HEK293 (cell line): ENCODE data around the gene CDIPT.

ENCODE experiments used
- CTCF ChIA-PET: fragments of 350-600 bp; formaldehyde crosslinking; extraction: SDS; loops from one replicate; lab custom pipeline; 2021; ENCODE audit warnings: antibody characterized with exemption; lab: Yijun Ruan, JAX
- POLR2A ChIA-PET: fragments of 300-600 bp; formaldehyde crosslinking; extraction: SDS; loops from one replicate; lab custom pipeline; 2020; ENCODE audit warnings: antibody characterized with exemption, inconsistent platforms; lab: Yijun Ruan, JAX
- H3K27ac ChIP-seq: fragments of 200-500 bp; sonication (Bioruptor generic); 2 replicates; pipeline ENCODE4 v1.5.1; 2014; ENCODE audit warnings: low read depth, low read length, control low read depth, inconsistent platforms; ENCODE audit errors: extremely low read depth
- H3K36me3 ChIP-seq, 2 experiments: fragments of 200-500 bp in 1 of 2; sonication (Bioruptor generic) in 1 of 2; 1 replicate in 1 of 2; 2 replicates in 1 of 2; pipeline ENCODE4 v1.5.1; 2014 to 2017; ENCODE audit warnings: inconsistent platforms in 2 of 2, low read length in 2 of 2; ENCODE audit not compliant: control insufficient read depth in 2 of 2, insufficient read depth in 1 of 2
- H3K4me1 ChIP-seq: fragments of 200-500 bp; sonication (Bioruptor generic); 2 replicates; pipeline ENCODE4 v1.5.1; 2014; ENCODE audit warnings: mild to moderate bottlenecking, low read length, inconsistent platforms; ENCODE audit not compliant: control insufficient read depth, insufficient read depth
- H3K4me3 ChIP-seq: 2 replicates; pipeline ENCODE4 v1.5.1; 2011; ENCODE audit warnings: low read depth, mild to moderate bottlenecking, control low read depth, low read length, moderate library complexity
- H3K9me3 ChIP-seq: fragments of 200-500 bp; sonication (Bioruptor generic); 2 replicates; pipeline ENCODE4 v1.5.1; 2014; ENCODE audit warnings: low read depth, low read length, inconsistent platforms; ENCODE audit not compliant: control insufficient read depth, insufficient read depth
- HOXD13 ChIP-seq: sonication (generic); formaldehyde crosslinking; IDR thresholded peaks from 2 replicates; pipeline ENCODE4 v1.8.0; 2022; ENCODE audit warnings: missing genetic modification reagents, borderline replicate concordance
- KLF1 ChIP-seq: fragments of 450-650 bp; formaldehyde crosslinking; IDR thresholded peaks from 2 replicates; pipeline ENCODE4 v1.5.1; 2016; ENCODE audit warnings: missing biosample characterization, missing genetic modification characterization
- MYNN ChIP-seq: fragments of 450-650 bp; formaldehyde crosslinking; IDR thresholded peaks from 2 replicates; pipeline ENCODE4 v1.5.1; 2016; ENCODE audit warnings: missing biosample characterization, missing genetic modification characterization, borderline replicate concordance
- MZF1 ChIP-seq: fragments of 450-650 bp; formaldehyde crosslinking; IDR thresholded peaks from 2 replicates; pipeline ENCODE4 v1.5.1; 2017; ENCODE audit warnings: missing biosample characterization, missing genetic modification characterization, borderline replicate concordance
- OVOL3 ChIP-seq: fragments of 450-650 bp; formaldehyde crosslinking; IDR thresholded peaks from 2 replicates; pipeline ENCODE4 v1.5.1; 2016; ENCODE audit warnings: missing biosample characterization, missing genetic modification characterization
- SP3 ChIP-seq: fragments of 450-650 bp; formaldehyde crosslinking; IDR thresholded peaks from 2 replicates; pipeline ENCODE4 v1.5.1; 2016; ENCODE audit warnings: missing biosample characterization, missing genetic modification characterization
- ZBTB17 ChIP-seq: fragments of 450-650 bp; formaldehyde crosslinking; IDR thresholded peaks from 2 replicates; pipeline ENCODE4 v1.5.1; 2016; ENCODE audit warnings: missing biosample characterization, missing genetic modification characterization
- ZBTB21 ChIP-seq: fragments of 450-650 bp; formaldehyde crosslinking; IDR thresholded peaks from 2 replicates; pipeline ENCODE4 v1.5.1; 2017; ENCODE audit warnings: missing biosample characterization, missing genetic modification characterization
- ZIC2 ChIP-seq: fragments of 450-650 bp; formaldehyde crosslinking; IDR thresholded peaks from 2 replicates; pipeline ENCODE4 v1.5.1; 2016; ENCODE audit warnings: missing biosample characterization, missing genetic modification characterization
- ZNF132 ChIP-seq: fragments of 450-650 bp; formaldehyde crosslinking; IDR thresholded peaks from 2 replicates; pipeline ENCODE4 v1.5.1; 2017; ENCODE audit warnings: missing biosample characterization, missing genetic modification characterization, borderline replicate concordance
- ZNF133 ChIP-seq: fragments of 450-650 bp; formaldehyde crosslinking; IDR thresholded peaks from 2 replicates; pipeline ENCODE4 v1.5.1; 2016; ENCODE audit warnings: missing biosample characterization, missing genetic modification characterization
- ZNF146 ChIP-seq: fragments of 450-650 bp; formaldehyde crosslinking; IDR thresholded peaks from 2 replicates; pipeline ENCODE4 v1.5.1; 2016; ENCODE audit warnings: missing biosample characterization, missing genetic modification characterization
- ZNF169 ChIP-seq: fragments of 450-650 bp; formaldehyde crosslinking; IDR thresholded peaks from 2 replicates; pipeline ENCODE4 v1.5.1; 2016; ENCODE audit warnings: missing biosample characterization, missing genetic modification characterization
- ZNF211 ChIP-seq: fragments of 450-650 bp; formaldehyde crosslinking; IDR thresholded peaks from 2 replicates; pipeline ENCODE4 v1.5.1; 2016; ENCODE audit warnings: low read depth, missing biosample characterization, missing genetic modification characterization
- ZNF221 ChIP-seq: fragments of 450-650 bp; formaldehyde crosslinking; IDR thresholded peaks from 2 replicates; pipeline ENCODE4 v1.5.1; 2017; ENCODE audit warnings: missing biosample characterization, missing genetic modification characterization, borderline replicate concordance
- ZNF350 ChIP-seq: fragments of 450-650 bp; formaldehyde crosslinking; IDR thresholded peaks from 2 replicates; pipeline ENCODE4 v1.5.0; 2017; ENCODE audit warnings: missing biosample characterization, mild to moderate bottlenecking, missing genetic modification characterization
- ZNF423 ChIP-seq: fragments of 450-650 bp; formaldehyde crosslinking; IDR thresholded peaks from 2 replicates; pipeline ENCODE4 v1.5.1; 2016; ENCODE audit warnings: missing biosample characterization, missing genetic modification characterization
- ZNF549 ChIP-seq: fragments of 450-650 bp; IDR thresholded peaks from 2 replicates; pipeline ENCODE4 v1.5.1; 2018; ENCODE audit warnings: missing biosample characterization, missing genetic modification characterization, mild to moderate bottlenecking, inconsistent platforms, moderate library complexity
- ZNF558 ChIP-seq: fragments of 450-650 bp; formaldehyde crosslinking; IDR thresholded peaks from 2 replicates; pipeline ENCODE4 v1.5.1; 2016; ENCODE audit warnings: missing biosample characterization, missing genetic modification characterization
- ZNF664 ChIP-seq: fragments of 450-650 bp; formaldehyde crosslinking; IDR thresholded peaks from 2 replicates; pipeline ENCODE4 v1.5.1; 2016; ENCODE audit warnings: missing biosample characterization, missing genetic modification characterization
- ZNF830 ChIP-seq: fragments of 450-650 bp; IDR thresholded peaks from 2 replicates; pipeline ENCODE4 v1.5.0; 2018; ENCODE audit warnings: missing biosample characterization, missing genetic modification characterization, low read depth, mild to moderate bottlenecking, moderate library complexity
- ZNF837 ChIP-seq: fragments of 450-650 bp; formaldehyde crosslinking; IDR thresholded peaks from 2 replicates; pipeline ENCODE4 v1.5.1; 2016; ENCODE audit warnings: missing biosample characterization, missing genetic modification characterization
- TF ChIP-seq, protein P1 (sequence below): fragments of 450-650 bp; formaldehyde crosslinking; IDR thresholded peaks from 2 replicates; pipeline ENCODE4 v1.5.1; 2016; ENCODE audit warnings: missing biosample characterization, missing genetic modification characterization
- TF ChIP-seq, protein P2 (sequence below): fragments of 450-650 bp; formaldehyde crosslinking; IDR thresholded peaks from 2 replicates; pipeline ENCODE4; 2016; ENCODE audit warnings: missing biosample characterization, missing genetic modification characterization
- TF ChIP-seq, protein P3 (sequence below): fragments of 450-650 bp; IDR thresholded peaks from 2 replicates; pipeline ENCODE4 v1.5.1; 2018; ENCODE audit warnings: missing biosample characterization, missing genetic modification characterization
- TF ChIP-seq, protein P4 (sequence below): fragments of 450-650 bp; formaldehyde crosslinking; IDR thresholded peaks from 2 replicates; pipeline ENCODE4 v1.5.1; 2016; ENCODE audit warnings: missing biosample characterization, missing genetic modification characterization
- TF ChIP-seq, protein P5 (sequence below): fragments of 450-650 bp; formaldehyde crosslinking; IDR thresholded peaks from 2 replicates; pipeline ENCODE4 v1.5.1; 2016; ENCODE audit warnings: missing biosample characterization, missing genetic modification characterization

The CDIPT gene

DNA sequence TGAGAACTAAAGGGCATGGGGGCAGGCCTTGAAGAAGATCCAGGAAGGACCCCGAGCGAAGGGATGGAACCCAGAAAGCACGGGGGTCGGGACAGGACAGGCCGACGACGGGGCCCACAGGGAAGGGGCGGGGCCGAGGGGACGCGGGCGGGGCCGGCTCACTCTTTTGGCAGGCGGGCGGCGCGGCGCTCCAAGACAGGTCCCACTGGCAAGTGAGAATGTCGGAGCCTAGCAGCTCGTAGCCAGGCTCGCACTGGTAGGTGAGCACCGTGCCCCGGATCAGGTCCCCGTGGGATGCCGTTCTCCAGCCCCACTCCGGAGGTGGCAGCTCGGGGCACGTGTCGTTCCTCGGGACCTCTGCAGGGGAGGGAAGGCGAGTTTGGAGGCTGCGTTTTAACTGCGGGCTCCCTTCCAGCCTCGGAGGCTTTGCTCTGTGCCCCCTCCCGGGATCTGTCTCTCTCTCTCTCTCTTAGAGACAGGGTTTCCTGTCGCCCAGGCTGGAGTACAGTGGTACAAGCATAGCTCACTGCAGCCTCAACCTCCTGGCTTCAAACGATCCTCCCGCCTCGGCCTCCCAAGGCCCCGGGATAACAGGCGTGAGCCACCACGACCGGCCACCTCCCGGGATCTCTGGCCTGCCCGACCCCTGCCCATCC is 13.7 kb upstream of the CDIPT start (continued):
- TF ChIP-seq ZNF221 (tag by site-specific recombination) (no peak), ZNF133 (tag by site-specific recombination) (no peak), OVOL3 (no peak), ZNF837 (tag by site-specific recombination) (no peak)

DNA sequence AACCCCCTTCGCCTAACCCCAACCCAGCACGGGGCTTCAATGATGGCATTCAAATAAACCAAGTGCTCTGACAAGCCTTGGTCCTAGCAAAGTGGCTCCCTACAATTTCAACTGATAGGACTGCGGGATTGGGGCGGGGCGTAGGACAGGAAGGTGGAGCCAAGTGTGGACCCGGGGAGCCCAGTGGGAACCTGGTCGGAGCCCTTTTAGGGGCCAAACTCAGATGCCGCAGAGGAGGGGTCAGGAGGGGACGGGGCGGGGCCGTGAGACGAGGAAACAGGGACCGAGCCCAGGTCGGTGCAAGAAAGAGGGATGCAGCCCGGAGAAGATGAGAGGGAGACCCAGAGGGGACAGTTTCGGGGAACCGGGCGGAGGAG is 13.2 kb upstream of the CDIPT start:
- H3K27ac ChIP-seq: no peak overlapping the region
- TF ChIP-seq HOXD13 (CRISPR knock-in tag): no peak
- no peak for TF ChIP-seq ZNF664 (tag by site-specific recombination)
- TF ChIP-seq ZNF350: no peak
- no peak for TF ChIP-seq ZNF423 (tag by site-specific recombination)
- no peak for TF ChIP-seq ZNF211 (tag by site-specific recombination)
- TF ChIP-seq ZNF132: no peak
- TF ChIP-seq ZIC2: no peak
- TF ChIP-seq KLF1 (tag by site-specific recombination): no peak
- TF ChIP-seq ZBTB17 (tag by site-specific recombination): no peak
- TF ChIP-seq, protein P1, sequence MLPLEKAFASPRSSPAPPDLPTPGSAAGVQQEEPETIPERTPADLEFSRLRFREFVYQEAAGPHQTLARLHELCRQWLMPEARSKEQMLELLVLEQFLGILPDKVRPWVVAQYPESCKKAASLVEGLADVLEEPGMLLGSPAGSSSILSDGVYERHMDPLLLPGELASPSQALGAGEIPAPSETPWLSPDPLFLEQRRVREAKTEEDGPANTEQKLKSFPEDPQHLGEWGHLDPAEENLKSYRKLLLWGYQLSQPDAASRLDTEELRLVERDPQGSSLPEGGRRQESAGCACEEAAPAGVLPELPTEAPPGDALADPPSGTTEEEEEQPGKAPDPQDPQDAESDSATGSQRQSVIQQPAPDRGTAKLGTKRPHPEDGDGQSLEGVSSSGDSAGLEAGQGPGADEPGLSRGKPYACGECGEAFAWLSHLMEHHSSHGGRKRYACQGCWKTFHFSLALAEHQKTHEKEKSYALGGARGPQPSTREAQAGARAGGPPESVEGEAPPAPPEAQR (tag by site-specific recombination): no peak
- TF ChIP-seq ZNF549 (tag by site-specific recombination): no peak
- no peak for TF ChIP-seq ZNF830 (tag by site-specific recombination)
- TF ChIP-seq MZF1 (tag by site-specific recombination): no peak
- TF ChIP-seq ZBTB21 (tag by site-specific recombination): no peak
- TF ChIP-seq, protein P2, sequence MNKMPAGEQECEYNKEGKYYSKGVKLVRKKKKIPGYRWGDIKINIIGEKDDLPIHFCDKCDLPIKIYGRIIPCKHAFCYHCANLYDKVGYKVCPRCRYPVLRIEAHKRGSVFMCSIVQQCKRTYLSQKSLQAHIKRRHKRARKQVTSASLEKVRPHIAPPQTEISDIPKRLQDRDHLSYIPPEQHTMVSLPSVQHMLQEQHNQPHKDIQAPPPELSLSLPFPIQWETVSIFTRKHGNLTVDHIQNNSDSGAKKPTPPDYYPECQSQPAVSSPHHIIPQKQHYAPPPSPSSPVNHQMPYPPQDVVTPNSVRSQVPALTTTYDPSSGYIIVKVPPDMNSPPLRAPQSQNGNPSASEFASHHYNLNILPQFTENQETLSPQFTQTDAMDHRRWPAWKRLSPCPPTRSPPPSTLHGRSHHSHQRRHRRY (tag by site-specific recombination): no peak
- no peak for TF ChIP-seq MYNN (tag by site-specific recombination)
- TF ChIP-seq, protein P3, sequence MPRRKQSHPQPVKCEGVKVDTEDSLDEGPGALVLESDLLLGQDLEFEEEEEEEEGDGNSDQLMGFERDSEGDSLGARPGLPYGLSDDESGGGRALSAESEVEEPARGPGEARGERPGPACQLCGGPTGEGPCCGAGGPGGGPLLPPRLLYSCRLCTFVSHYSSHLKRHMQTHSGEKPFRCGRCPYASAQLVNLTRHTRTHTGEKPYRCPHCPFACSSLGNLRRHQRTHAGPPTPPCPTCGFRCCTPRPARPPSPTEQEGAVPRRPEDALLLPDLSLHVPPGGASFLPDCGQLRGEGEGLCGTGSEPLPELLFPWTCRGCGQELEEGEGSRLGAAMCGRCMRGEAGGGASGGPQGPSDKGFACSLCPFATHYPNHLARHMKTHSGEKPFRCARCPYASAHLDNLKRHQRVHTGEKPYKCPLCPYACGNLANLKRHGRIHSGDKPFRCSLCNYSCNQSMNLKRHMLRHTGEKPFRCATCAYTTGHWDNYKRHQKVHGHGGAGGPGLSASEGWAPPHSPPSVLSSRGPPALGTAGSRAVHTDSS (tag by site-specific recombination): no peak
- no peaks in the 10 kb centered on the region for H3K4me1 ChIP-seq
- no peak overlapping the region for H3K4me3 ChIP-seq
- peaks cover 0 to 4% of the 10 kb centered on the region in 2 experiments; a peak in 1 of 3 replicates for H3K36me3 ChIP-seq
- ChIA-PET CTCF (interaction anchor here (0.7 to 1.2 kb wide), 2 partner anchors 12 to 13 kb away, joined by 3 to 4 read pairs; partner anchors contain the start of gene CDIPT), POLR2A (interaction anchor here (1.8 kb wide), 1 partner anchor 8 kb away, joined by 7 read pairs; no protein-coding TSS in a partner anchor)
- H3K9me3 ChIP-seq: no peaks in the 10 kb centered on the region

DNA sequence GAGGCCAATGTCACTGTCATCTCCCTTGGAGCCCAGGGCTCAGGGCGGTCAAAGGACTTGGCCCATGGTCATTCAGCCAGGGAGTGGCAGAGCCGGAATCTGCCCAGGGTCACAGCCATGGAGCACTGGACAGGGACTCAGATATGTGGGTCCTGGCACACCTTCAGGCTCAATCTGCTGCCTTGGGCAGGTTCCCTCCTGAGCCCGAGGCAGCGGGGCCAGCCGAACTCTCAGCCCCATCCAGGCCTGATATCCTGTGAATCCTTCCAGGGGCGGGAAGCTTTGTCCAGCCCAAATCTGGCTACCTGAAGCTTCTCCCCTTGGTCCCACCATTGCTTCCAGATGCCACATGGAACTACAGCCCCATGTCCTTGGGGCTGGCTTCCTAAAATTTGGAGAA is 12.2 kb upstream of the CDIPT start:
- no peak overlapping the region for H3K27ac ChIP-seq
- ChIA-PET POLR2A (no interaction called here), CTCF (interaction anchor here (0.6 to 1.1 kb wide), 2 partner anchors 27 to 121 kb away, joined by 4 read pairs; no protein-coding TSS in a partner anchor)
- peaks cover 0 to 4% of the 10 kb centered on the region in 2 experiments; a peak in 1 of 3 replicates for H3K36me3 ChIP-seq
- H3K4me3 ChIP-seq: no peak overlapping the region
- H3K9me3 ChIP-seq: no peaks in the 10 kb centered on the region
- no peaks in the 10 kb centered on the region for H3K4me1 ChIP-seq
- TF ChIP-seq, protein P4, sequence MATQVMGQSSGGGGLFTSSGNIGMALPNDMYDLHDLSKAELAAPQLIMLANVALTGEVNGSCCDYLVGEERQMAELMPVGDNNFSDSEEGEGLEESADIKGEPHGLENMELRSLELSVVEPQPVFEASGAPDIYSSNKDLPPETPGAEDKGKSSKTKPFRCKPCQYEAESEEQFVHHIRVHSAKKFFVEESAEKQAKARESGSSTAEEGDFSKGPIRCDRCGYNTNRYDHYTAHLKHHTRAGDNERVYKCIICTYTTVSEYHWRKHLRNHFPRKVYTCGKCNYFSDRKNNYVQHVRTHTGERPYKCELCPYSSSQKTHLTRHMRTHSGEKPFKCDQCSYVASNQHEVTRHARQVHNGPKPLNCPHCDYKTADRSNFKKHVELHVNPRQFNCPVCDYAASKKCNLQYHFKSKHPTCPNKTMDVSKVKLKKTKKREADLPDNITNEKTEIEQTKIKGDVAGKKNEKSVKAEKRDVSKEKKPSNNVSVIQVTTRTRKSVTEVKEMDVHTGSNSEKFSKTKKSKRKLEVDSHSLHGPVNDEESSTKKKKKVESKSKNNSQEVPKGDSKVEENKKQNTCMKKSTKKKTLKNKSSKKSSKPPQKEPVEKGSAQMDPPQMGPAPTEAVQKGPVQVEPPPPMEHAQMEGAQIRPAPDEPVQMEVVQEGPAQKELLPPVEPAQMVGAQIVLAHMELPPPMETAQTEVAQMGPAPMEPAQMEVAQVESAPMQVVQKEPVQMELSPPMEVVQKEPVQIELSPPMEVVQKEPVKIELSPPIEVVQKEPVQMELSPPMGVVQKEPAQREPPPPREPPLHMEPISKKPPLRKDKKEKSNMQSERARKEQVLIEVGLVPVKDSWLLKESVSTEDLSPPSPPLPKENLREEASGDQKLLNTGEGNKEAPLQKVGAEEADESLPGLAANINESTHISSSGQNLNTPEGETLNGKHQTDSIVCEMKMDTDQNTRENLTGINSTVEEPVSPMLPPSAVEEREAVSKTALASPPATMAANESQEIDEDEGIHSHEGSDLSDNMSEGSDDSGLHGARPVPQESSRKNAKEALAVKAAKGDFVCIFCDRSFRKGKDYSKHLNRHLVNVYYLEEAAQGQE: no peak
- TF ChIP-seq ZNF169 (tag by site-specific recombination) (no peak), SP3 (tag by site-specific recombination) (no peak), ZNF146 (tag by site-specific recombination) (no peak), ZNF132 (no peak), ZNF558 (tag by site-specific recombination) (no peak)
- TF ChIP-seq, protein P5, sequence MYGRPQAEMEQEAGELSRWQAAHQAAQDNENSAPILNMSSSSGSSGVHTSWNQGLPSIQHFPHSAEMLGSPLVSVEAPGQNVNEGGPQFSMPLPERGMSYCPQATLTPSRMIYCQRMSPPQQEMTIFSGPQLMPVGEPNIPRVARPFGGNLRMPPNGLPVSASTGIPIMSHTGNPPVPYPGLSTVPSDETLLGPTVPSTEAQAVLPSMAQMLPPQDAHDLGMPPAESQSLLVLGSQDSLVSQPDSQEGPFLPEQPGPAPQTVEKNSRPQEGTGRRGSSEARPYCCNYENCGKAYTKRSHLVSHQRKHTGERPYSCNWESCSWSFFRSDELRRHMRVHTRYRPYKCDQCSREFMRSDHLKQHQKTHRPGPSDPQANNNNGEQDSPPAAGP (tag by site-specific recombination): no peak
